NCI-H748 (cell line): ENCODE results near the gene DNAJC15.

ENCODE experiments used
- DNase-seq: peaks from one replicate; lab custom pipeline; 2025; ENCODE audit not compliant: unreplicated experiment; lab: John Stamatoyannopoulos, UW

DNAJC15 gene

DNA sequence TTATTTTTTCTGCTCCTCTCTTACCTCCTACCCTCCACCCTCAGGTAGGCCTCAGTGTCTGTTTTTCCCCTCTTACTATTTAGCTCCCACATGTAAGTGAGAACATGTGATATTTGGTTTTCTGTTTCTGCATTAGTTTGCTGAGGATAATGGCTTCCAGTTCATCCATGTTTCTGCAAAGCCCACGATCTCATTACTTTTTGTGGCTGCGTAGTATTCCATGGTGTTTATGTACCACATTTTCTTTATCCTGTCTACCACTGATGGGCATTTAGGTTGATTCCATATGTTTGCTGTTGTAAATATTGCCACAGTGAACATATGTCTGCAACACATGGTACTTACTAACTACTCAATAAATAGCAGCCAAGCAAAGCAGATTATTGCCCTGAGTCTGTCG lies 56.8 kb downstream of the DNAJC15 start:
- DNase-seq = no peak

DNA sequence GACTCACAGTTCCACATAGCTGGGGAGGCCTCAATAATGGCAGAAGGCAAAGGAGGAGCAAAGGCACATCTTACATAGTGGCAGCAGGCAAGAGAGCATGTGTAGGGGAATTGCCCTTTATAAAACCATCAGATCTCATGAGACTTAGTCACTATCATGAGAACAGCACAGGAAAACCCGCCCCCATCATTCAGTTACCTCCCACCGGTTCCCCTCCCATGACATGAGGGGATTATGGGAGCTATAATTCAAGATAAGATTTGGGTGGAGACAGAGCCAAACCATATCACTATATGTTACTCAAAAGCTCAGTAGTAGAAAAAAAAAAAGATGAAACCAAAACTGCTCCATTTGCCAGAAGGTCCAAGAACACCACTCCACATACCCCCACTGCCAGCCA lies 58.5 kb downstream of the DNAJC15 start:
- DNase-seq = no peak

DNA sequence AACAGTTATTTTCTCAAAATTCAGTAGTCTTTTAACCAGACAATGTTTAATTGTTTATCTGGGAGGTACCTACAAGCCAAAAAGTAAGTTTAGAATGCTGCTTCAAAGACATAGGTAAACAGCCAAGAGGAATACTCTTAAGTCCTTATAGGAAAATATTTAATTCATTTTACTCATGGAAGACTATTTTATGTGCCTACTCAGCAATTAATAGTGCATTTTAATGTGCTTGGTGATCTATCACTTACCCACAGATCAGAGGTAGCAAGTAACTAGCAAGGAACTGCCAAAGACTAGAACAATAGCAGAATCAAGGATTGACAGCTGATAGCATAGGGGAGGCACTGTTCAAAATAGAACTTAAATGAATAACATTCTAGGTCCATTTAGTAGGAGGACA lies 60.4 kb downstream of the DNAJC15 start:
- DNase-seq = no peak

DNA sequence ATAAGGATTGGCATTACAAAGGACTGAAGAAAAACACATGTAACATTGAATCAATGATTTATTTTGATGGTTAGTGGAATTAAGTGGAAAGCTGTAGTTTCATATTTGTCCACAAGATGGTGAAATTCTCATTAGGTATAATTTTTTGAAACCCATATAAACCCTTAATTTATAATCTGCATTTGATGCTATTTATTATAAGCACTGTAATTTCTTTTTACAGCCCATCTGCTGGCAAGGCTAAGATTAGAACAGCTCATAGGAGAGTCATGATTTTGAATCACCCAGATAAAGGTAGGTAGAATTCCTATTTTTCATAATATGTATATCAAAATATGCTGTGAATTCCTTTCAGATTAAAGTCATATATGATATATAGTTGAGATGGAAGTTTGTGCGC lies 62.2 kb downstream of the DNAJC15 start:
- DNase-seq = peak; percentile 31

DNA sequence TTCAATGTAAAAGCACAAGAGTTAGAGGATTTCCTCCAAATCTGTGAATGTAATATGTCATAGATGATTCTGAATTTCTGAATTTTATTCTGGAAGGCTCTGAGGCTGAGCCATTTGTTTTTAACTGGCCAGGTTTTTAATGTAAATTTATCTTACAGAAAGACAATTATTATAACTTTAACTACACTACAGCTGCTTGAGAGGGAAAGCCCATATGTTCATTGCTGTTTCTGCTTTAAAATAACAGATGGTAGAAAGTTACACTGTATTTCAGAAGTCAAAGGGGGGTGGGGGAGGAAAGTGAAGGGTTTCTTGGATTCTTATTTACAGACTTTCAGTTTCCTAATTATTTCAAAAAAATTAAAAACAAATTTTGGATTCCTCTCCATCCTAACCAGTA lies 62.8 kb downstream of the DNAJC15 start:
- DNase-seq = no peak

DNA sequence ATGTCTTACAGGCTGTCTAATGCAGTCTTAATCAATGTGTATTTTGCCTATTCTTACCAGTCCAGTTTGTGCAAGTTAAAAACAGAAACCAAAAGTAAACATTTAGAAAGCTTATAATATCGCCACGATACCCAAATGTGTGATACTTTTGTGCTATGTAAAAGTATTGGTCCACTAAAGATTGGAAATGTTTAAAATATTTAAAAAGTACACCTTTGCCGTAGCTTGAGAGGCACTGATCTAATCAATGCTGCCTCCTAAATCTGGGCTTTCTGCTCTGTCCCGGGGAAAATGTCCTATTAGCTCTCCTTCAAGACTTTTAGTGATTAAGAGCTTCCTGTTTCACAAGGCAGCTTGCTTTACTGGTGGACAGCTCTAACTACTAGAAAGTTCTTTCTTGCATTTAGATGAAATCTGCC lies 64.7 kb downstream of the DNAJC15 start:
- no peak for DNase-seq

DNA sequence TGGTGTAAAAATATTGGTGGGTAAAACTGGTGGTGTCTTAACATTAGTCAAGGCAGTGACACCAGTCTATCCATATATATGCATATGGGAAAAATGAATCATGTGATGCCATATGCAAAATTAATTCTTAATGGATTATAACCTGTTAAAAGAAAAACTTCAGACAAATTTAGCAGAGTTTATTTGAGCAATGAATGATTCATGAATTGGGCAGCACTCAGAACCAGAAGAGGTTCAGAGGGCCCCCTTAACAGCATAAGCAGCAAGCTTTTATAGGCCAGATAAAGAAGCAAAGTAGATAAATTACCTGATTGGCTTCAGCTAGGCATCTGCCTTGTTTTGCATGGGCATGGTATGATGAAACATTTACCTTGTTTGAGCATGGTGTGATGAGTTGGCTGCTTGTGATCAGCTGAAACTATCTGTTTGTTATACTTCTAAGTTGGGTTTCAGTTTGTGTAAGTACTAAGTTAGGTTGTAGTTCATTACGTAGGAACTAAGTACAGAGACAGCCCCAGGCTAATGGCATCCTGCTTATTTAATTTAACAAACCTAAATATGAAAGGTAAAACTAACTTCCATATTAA lies 66.6 kb downstream of the DNAJC15 start:
- DNase-seq = no peak

DNA sequence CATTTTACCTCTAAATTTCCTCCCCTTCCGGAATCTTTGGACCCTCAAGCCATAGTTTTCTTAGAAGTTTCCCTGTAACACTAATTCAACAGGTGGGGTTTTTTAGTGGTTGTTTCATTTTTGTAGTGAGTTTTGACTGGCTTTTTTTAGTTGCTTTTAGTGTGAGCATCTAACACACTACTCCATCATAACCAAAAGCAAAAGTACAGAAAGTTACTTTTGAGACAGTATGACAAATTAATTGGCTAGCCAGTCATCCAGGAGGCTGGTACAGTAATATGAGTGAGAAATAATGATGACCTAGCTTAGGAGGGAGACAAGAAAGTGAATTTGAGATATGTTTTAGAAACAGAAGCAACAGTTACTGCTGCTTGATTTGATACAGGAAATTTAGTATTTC lies 71.5 kb downstream of the DNAJC15 start:
- DNase-seq = no peak

DNA sequence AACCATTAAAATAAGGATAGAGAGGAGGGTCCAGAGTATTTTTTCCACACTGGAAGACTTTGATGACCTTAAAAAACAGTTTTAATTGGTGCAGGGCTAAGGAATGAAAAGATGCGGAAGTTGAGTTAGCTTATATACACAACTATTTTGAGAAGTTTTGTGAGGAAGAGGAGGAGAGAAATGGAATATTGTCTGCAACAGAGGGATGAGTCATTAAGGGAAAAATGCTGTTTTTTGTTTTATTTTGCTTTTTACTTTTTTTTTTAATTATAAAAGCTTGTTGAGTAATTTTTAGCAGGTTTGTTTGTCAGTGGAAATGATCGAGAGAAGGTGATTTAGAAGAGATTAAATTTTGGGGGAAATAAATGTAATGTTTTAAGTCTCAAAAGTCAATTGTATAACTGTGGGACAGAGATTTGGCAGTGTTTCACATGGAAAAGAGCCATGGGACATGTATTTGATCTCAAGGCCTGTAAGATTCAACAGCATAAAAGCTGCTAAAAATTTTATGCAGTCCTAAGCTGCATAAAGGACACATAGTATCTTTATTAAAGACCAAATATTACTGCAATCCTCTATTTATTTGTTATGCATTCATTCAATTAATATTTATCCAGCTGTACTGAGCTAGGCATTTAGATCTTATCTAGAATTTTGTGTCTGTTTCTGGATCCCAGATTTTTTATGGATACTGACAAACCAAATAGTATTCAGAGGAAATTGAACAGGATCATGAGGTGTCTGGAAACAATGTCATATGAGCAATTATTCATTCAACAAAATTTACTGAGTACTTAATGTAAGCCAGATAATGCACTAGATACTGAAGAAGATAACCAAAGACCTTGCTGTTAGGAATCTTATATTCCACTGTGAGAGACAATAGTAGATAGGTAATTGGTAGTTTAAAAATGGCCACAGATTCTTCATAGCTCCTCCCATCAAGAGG lies 72.7 kb downstream of the DNAJC15 start:
- no peak for DNase-seq

DNA sequence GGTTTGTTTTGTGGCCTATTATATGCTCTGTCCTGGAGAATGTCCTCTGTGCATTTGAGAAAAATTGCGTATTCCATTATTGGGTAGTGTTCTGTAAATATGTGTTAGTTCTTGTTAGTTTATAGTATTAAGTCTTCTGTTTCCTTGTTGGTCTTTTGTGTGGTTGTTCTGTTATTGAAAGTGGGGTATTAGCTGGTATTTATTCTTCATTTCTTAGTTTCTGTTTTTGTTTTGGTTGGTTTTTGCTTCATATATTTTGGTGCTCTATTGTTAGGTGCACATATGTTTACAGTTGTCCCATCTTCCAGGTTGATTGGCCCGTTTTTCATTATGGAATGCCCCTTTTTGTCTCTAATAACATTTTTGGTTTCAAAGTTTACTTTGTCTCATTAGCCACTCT lies 77.3 kb downstream of the DNAJC15 start:
- DNase-seq = no peak

DNA sequence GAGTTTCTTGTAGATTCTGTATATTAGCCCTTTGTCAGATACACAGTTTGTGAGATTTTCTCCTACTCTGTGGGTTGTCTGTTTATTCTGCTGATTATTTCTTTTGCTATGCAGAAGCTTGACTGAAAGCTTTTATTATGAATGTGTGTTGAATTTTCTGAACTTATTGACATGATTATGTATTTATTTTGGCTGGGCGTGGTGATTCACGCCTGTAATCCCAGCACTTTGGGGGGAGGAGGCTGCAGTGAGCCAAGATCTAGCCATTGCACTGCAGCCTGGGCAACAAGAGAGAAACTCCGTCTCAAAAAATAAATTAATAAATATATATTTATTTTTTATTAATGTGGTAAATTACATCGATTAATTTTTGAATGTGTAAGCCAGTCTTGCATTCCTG lies 78.9 kb downstream of the DNAJC15 start:
- DNase-seq = no peak

DNA sequence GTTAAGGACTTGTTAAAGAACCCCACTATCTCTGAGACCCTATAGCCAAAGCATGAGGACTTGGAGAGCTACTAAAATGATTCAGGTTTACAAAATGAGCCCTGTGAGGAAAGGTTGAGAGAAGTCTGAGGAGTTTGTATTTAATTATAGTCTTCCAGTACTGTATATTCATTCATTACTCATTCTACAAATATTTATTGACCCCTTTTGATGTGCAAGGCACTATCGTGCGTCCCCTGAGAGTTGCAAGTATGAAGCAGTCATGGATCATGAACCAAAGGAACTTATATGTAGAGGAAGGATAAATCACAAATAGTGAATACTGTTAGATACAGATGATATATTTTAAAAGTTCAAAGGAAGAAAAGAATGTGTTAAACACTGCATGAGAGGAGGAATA lies 84.4 kb downstream of the DNAJC15 start:
- DNase-seq = no peak

DNA sequence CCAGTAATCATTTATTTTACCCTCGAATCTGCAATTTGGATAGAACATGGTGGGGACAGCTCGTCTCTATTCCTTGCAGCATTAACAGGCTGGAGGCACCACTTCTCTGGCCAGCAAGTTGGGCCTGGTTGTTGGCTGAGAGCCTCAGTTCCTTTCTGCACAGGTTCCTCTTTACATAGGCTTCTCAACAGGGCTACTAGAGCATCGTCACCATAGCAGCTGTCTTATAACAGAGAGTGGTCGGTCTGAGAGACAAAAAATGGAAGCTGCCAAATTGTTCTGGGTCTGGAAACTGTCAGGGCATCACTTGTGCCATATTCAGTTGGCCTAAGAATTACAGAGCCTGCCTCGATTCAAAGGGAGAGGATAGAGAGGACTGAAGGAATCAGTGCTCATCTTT lies 86.7 kb downstream of the DNAJC15 start:
- no peak for DNase-seq

DNA sequence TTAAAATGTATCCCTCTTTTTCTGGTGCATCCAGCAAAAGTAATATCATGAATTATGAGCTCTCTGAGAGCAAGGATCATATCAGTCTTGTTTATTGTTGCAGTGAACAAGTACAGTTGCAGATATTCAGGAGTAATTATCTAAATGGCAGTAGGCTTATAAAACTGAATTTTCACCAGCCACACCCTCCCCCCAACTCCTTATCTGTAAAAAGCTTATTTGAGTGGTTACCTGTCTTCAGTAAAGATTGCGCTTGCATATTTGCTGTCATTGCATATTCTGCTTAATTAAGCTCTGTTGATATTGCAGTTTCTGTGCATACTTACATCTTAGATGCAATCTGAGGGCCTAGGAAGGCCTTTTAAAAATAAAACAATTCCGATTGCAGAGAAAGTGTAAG lies 87.3 kb downstream of the DNAJC15 start:
- DNase-seq = no peak

DNA sequence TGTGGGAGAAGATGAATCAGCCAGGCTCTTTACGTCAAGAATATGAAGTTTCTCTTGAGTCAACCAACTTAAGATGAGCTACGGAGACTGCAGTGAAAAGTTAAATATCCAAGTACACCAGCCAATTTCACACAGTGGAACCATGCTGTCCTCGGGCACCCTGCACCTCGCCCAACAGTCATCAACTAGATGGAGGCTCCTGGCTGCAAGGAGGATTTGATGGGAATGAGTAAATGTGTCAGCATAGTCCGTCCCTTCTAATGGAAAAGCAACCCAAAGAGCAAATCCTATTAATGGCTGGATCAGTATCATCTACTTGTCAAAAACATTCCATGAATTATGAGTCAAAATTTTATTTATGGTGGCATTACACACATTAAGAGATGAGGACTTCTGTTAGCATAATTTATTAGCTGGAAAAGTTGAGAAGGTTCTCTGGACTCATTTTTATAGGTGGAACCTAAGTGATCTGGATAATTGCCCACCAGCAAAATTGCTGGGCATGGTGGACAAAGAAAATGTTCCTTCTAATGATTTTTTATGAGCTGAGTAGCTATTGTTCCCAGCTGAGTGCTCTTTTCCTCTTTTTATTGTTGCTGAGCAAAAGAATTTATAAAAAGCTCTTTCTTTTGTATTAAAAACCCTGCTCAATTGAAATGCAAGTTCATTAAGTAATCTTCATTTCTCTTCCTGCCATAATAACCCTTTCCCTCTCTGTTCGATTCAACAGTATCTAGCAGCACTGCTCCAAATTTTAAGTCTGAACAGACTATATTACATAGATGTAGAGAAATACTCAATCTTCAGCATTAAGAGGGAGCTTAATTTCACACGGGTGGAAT lies 88.4 kb downstream of the DNAJC15 start:
- DNase-seq = no peak

DNA sequence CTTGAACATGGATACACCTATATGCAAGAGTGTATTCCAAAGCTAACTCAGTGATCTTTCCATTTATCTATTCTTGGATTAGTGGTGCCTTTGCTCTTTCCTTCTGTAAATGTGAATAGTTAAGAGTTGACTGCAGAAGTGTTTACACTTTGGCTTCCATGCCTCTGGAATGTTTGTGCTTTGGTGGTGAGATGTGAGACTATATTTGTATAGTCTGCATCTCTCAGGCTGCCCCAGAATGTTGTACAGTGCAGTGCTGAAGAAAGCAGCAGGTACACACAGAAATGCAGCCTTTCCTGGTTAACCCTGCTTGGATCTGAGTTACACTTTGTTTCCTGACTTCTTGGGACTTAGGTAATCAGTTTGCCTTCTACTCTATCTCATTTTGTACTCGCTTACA lies 90.2 kb downstream of the DNAJC15 start:
- no peak for DNase-seq

DNA sequence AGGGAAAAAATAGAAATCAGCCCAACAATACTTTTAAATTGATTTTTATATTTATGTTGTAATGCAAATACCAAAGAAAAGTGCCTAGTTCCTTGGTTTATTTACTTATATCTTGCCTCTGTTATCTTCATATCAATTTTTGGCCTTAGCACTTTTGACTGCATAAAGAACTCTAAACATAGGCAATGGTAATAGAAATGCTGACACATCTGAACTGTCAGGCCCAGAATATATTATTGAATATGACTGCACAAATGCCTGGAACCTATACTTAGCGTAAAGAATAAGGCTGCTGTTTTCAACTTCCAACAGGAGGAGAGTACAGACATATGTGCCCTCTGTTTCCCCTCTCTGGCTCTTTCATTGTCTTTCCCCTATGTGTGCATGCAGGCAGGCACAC lies 91.1 kb downstream of the DNAJC15 start:
- no peak for DNase-seq

DNA sequence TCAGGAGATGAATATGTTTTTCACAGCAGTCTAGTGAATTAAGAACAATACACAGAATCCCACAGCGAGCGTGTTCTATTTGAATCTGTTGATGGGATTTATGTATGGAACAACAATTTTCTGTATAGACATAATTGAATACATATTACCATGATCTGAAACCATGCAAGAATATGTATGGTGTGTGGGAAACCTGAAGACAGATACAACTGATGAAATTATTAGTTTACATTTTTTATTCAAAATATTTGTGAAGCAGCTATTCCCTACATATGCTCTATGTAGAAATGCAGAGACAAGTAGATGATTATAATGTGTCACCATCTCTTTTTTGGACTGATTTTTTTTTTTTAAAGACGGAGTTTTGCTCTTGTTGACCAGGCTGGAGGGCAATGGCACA lies 91.8 kb downstream of the DNAJC15 start:
- no peak for DNase-seq

DNA sequence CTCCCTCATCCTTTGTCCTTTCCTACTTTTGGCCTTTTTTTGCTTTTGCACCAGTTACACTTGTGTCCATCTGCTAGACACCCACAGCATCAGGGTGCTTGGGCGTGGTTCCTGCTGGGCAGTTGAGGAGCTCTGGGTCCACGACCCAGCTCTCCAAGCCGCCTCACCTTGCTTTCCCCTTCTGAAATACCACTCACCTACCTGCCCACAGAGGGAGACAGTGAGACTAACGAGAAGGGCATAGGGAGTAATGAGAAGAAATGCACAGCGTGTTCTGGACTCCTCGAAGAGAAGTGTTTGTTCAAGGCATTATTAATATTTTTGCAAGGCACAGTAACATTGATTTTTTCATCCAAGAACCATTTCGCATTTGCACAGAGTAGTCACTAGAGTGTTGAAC lies 92.9 kb downstream of the DNAJC15 start:
- DNase-seq = no peak

DNA sequence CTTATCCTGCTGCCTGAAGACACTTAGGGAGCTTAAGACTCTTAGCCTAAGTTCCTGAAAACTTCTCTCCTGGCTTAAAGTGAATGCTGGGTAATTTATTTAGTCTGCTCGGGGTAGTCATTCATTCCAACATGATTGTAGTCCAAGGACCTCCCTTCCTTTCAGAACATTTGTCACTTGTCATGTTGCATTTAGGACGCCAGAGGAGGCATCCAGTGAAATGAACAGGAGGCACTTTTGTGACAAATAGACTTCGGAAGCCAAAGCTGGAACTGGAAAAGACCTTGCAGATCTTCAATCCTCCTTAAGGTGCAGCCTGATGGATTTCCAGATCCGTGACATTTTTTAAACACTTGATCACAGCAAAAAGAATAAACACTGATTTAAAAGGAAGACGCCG lies 95.1 kb downstream of the DNAJC15 start:
- DNase-seq = no peak

DNA sequence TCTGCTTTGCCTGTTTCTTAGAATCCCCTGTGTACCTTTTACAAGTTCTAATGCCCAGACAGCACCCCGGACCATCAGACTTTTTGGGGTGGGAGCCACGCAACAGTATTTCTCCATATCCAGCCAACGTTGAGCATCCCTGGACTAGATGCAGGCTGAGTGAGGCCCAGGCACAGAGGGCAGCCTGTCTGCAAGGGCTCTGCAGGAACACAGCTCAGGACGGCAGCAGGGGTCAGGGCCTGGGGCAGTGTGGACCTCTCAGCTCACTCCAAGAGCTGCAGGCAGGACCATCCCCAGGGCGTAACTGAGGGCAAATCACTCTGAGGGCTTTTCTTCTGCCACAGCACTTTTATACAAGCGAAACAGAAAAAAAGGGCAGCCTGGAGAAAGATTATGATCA lies 95.8 kb downstream of the DNAJC15 start:
- DNase-seq = no peak

DNA sequence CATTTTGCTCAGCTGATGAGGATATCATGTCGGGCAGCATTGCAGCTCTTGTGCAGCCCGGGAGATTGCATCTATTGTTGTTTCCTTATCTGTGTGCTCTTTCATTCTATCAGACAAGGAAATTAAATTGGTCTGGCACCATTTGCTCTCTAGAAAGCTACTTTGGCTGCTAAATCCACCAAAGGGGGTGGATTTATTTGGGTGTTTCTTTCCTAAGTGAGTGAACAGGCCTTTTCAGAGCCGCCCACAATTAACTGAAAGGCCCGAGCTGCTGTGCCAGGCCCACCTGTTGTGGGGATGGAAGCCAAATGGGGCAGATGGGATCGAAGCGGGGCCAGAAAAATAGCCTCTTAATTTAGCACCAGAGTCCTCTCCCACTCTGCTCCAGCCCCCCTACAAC lies 99.4 kb downstream of the DNAJC15 start:
- no peak for DNase-seq
